Mesothelial cell of epicardium (in vitro differentiated cells): Measurements from ENCODE around the gene PPIF. TPM values are rescaled to one million over a fixed set of nuclear protein-coding genes. Genes with fewer than 3 reads are reported as not detected.

Experiments
- DNase-seq, 2 experiments: peaks; one replicate each; pipeline ENCODE4 v3.0.0; 2021; ENCODE audit warnings: low spot score in 2 of 2; ENCODE audit not compliant: unreplicated experiment in 2 of 2
- H3K27ac Mint-ChIP-seq: 2 replicates; pipeline ENCODE4 v1.8.0; 2021; ENCODE audit warnings: mixed read lengths
- H3K27me3 Mint-ChIP-seq: 2 replicates; pipeline ENCODE4 v1.8.0; 2021; ENCODE audit warnings: low read depth, mixed read lengths
- H3K36me3 Mint-ChIP-seq: 2 replicates; pipeline ENCODE4 v1.8.0; 2021; ENCODE audit warnings: mixed read lengths
- H3K4me1 Mint-ChIP-seq: 2 replicates; pipeline ENCODE4 v1.8.0; 2021; ENCODE audit warnings: mixed read lengths
- H3K4me3 Mint-ChIP-seq: 2 replicates; pipeline ENCODE4 v1.8.0; 2021; ENCODE audit warnings: mild to moderate bottlenecking, moderate library complexity, mixed read lengths
- H3K9me3 Mint-ChIP-seq: 2 replicates; pipeline ENCODE4 v1.8.0; 2021; ENCODE audit warnings: mixed read lengths
- CTCF ChIP-seq: fragments of 200-600 bp; sonication (generic); IDR thresholded peaks from one replicate; pipeline ENCODE4 v1.5.0; 2021; ENCODE audit warnings: antibody characterized with exemption; ENCODE audit not compliant: unreplicated experiment
- total RNA-seq: library from RNA; stranded (reverse); gene quantifications from 3 replicates; pipeline ENCODE4 v1.2.1, GENCODE V29; 2021

The PPIF gene
- total RNA-seq, 1 donor from 2014 or later: 35.1 TPM

- no peak for TF ChIP-seq CTCF
- Mint-ChIP-seq H3K4me3 (no peak overlapping the region), H3K9me3 (no peaks in the 10 kb centered on the region), H3K27ac (peak overlapping the region; percentile 53), H3K36me3 (peaks cover 34% of the 10 kb centered on the region), H3K4me1 (peaks cover 10% of the 10 kb centered on the region), H3K27me3 (no peaks in the 10 kb centered on the region)
- DNase-seq: no peak
These were observed 34.6 kb upstream of the PPIF start for GRCh38 chr10:79312601-79313187.

GRCh38 chr10:79313320-79313719 lies 33.9 kb upstream of the PPIF start:
- Mint-ChIP-seq H3K4me3 (no peak overlapping the region), H3K27me3 (no peaks in the 10 kb centered on the region), H3K27ac (no peak overlapping the region), H3K36me3 (peaks cover 28% of the 10 kb centered on the region), H3K9me3 (no peaks in the 10 kb centered on the region), H3K4me1 (peaks cover 16% of the 10 kb centered on the region)
- no peak for TF ChIP-seq CTCF
- no peak for DNase-seq

- H3K4me1 Mint-ChIP-seq: peaks cover 16% of the 10 kb centered on the region
- peak overlapping the region; percentile 34 for H3K27ac Mint-ChIP-seq
- no peak overlapping the region for H3K4me3 Mint-ChIP-seq
- TF ChIP-seq CTCF: no peak
- H3K9me3 Mint-ChIP-seq: peaks cover 2% of the 10 kb centered on the region
- no peaks in the 10 kb centered on the region for H3K27me3 Mint-ChIP-seq
- peaks cover 27% of the 10 kb centered on the region for H3K36me3 Mint-ChIP-seq
- DNase-seq: no peak
These were observed 33.3 kb upstream of the PPIF start for GRCh38 chr10:79313911-79314439.

- no peak for TF ChIP-seq CTCF
- Mint-ChIP-seq H3K4me3 (no peak overlapping the region), H3K9me3 (peaks cover 8% of the 10 kb centered on the region), H3K36me3 (peaks cover 21% of the 10 kb centered on the region), H3K27me3 (no peaks in the 10 kb centered on the region), H3K27ac (no peak overlapping the region), H3K4me1 (peaks cover 16% of the 10 kb centered on the region)
- DNase-seq: no peak
These were observed 32.3 kb upstream of the PPIF start for GRCh38 chr10:79314761-79315601.

GRCh38 chr10:79315602-79315920 lies 31.7 kb upstream of the PPIF start:
- H3K4me3 Mint-ChIP-seq: no peak overlapping the region
- H3K36me3 Mint-ChIP-seq: peaks cover 21% of the 10 kb centered on the region
- DNase-seq: no peak
- no peaks in the 10 kb centered on the region for H3K27me3 Mint-ChIP-seq
- peaks cover 8% of the 10 kb centered on the region for H3K9me3 Mint-ChIP-seq
- H3K4me1 Mint-ChIP-seq: peaks cover 16% of the 10 kb centered on the region
- peak overlapping the region; percentile 32 for H3K27ac Mint-ChIP-seq
- TF ChIP-seq CTCF: no peak
